ENCODE data around the gene HMGN2.
"Not testable (repeated sequence)": the region's sequence is repeated elsewhere in the genome, so short reads cannot be mapped to it uniquely, and the experiment has no call there.

The HMGN2 gene

GRCh38 chr1:26493267-26493666 lies 21.0 kb downstream of the HMGN2 start:
- no peak overlapping the region for H3K4me3 ChIP-seq (ENCODE audit: low read length)
- DNase-seq (ENCODE audit: low read depth) = no peak
- TF ChIP-seq CTCF (conservative IDR thresholded peaks at IDR 0.05; ENCODE audit: low read depth, low read length) = no peak

DNA sequence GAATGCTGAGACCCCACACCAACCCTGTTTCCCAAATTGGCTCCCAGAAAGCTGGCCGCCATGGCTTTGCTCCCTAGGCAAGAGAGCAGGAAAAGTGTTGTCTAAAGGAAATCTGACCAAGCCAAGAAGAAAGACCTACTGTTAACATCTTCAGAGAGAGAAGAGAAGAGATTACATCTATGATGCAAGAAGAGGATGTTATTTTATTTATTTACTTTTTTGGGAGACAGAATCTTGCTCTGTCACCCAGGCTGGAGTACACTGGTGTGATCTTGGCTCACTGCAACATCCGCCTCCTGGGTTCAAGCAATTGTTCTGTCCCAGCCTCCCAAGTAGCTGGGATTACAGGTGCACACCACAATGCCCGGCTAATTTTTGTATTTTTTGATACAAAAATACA lies 21.7 kb downstream of the HMGN2 start:
- no peak for DNase-seq (ENCODE audit: low read depth)
- no peak for TF ChIP-seq CTCF (conservative IDR thresholded peaks at IDR 0.05; ENCODE audit: low read depth, low read length)
- no peak overlapping the region for H3K4me3 ChIP-seq (ENCODE audit: low read length)

DNA sequence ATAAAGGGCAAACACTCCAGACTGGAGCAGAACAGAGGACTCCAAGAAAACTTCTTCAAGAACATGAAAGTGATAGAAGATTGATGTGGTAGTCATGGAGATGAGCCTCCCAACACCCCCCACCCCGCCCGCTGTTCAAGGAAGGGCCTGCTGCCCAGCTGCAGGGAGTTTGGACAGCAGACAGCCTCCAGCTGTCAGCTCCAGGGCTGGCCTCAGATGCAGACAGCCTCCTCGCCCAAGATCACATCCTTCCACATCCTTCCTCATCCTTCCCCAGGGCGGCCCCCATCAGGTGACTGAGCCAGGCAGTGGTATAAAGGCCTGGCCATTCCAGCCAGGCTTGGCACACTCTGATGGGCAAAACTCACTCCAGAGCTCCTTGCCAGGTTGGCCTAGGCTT lies 24.6 kb downstream of the HMGN2 start:
- no peak overlapping the region for H3K4me3 ChIP-seq (ENCODE audit: low read length)
- no peak for DNase-seq (ENCODE audit: low read depth)
- TF ChIP-seq CTCF (conservative IDR thresholded peaks at IDR 0.05; ENCODE audit: low read depth, low read length) = no peak

GRCh38 chr1:26498894-26499293 lies 26.7 kb downstream of the HMGN2 start:
- no peak for DNase-seq (ENCODE audit: low read depth)
- H3K4me3 ChIP-seq (ENCODE audit: low read length) = no peak overlapping the region
- no peak for TF ChIP-seq CTCF (conservative IDR thresholded peaks at IDR 0.05; ENCODE audit: low read depth, low read length)

GRCh38 chr1:26500488-26501175 lies 28.4 kb downstream of the HMGN2 start:
- no peak for TF ChIP-seq CTCF (conservative IDR thresholded peaks at IDR 0.05; ENCODE audit: low read depth, low read length)
- peak overlapping the region; percentile 71 for H3K4me3 ChIP-seq (ENCODE audit: low read length)
- no peak for DNase-seq (ENCODE audit: low read depth)

GRCh38 chr1:26510711-26511110 lies 38.5 kb downstream of the HMGN2 start:
- DNase-seq (ENCODE audit: low read depth); H3K4me3 ChIP-seq (ENCODE audit: low read length): not testable (repeated sequence)

DNA sequence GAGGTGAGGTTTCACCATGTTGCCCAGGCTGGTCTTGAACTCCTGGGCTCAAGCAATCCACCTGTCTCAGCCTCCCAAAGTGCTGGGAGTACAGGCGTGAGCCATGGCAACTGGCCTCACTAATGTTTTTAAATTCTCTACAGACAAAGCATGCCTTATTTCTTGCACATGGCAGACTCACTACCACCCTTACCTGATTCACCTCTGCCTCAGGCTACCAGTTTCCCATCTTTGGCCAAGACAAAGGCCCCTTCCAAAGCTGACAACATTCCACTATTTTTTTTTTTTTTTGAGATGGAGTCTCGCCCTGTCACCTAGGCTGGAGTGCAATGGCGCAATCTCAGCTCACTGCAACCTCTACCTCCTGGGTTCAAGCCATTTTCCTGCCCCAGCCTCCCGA lies 43.6 kb downstream of the HMGN2 start:
- H3K4me3 ChIP-seq (ENCODE audit: low read length); DNase-seq (ENCODE audit: low read depth): not testable (repeated sequence)

GRCh38 chr1:26516987-26517765 lies 44.9 kb downstream of the HMGN2 start:
- no peak for DNase-seq (ENCODE audit: low read depth)
- TF ChIP-seq CTCF (conservative IDR thresholded peaks at IDR 0.05; ENCODE audit: low read depth, low read length) = no peak
- H3K4me3 ChIP-seq (ENCODE audit: low read length) = no peak overlapping the region

All from retinal pigment epithelial cell (primary cell).